ENCODE results near the gene CLDN12. TPM values are rescaled to one million over a fixed set of nuclear protein-coding genes. Genes with fewer than 3 reads are reported as not detected.

The CLDN12 gene
- 14.1 and 17.3 TPM in 2 replicates for total RNA-seq
- total RNA-seq (2013): 2.0 TPM
- polyA plus RNA-seq: 1.2 and 2.4 TPM in 2 replicates
- 1.0 and 6.2 TPM in 2 replicates for polyA minus RNA-seq

DNA sequence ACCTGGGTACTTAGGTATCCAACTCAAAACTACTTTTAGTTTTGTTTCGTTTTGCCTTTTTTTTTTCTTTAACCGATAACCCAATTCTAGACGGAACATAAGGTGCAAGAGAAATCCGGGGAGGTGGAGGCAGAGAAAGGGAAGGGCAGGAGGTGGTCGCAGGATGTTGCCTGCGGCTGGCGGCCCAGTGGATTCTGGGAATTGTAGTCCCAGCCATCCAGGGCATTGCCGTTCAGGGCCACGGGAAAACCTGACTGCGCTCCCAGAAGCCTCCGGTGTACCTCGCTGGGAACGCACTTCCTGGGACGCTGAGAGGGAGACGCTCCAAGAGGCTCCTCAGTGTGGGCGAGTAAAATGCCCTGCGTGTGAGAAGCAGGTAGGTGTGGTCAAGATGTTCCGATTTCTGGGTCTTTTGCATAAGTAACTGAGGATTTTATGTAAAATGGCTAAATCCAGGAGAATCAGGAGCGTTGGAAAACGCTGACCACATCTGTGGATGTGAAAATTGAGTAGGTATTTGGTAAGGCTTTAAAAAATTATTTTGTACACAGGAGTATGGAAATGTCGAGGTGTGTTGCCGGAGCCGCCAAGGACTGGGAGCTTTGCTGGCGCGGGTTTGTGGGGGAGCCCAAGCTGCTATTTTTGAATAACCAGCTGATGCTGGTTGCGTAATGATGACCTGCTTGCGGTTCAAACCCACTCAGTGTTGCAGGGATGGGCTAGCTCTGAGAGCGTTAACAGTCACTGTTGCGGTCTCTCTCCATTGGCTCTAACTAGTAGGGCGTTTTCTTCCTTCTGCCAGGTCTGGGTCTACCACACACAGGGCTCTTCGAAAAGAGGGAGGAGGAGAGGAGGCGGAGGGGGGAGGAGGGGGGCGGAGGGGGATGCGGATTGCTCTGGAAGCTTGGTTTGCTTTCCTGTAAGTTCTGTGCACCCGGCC lies at the start of gene CLDN12:
CLDN12 (plus strand) TSS at position 288 of the 940 bp plus-strand sequence. CDS start 9,216 bp downstream, outside the sequence.
- Histone ChIP-seq H4K20me1 (ENCODE audit: control insufficient read depth, insufficient read depth, low read length, poor library complexity, severe bottlenecking) (no peaks in the 10 kb centered on the region), H3K9me3 (ENCODE audit: control extremely low read depth in 1 of 3, control insufficient read depth in 2 of 3, insufficient read depth in 1 of 3, low read length in 2 of 3) (peaks cover 2 to 4% (median 3%) of the 10 kb centered on the region in 3 donors), H3K9ac (ENCODE audit: low read length) (peak within 1 kb of the TSS; percentile 98), H3K4me1 (ENCODE audit: control insufficient read depth in 2 of 2, insufficient read depth in 2 of 2, low read length in 2 of 2) (peaks cover 5% of the 10 kb centered on the region in 2 donors), H3K27ac (ENCODE audit: low read length in 2 of 2) (peak within 1 kb of the TSS; percentile 47 to 72), H3K27me3 (replicated peaks in 1 of 4; ENCODE audit: control extremely low read depth in 1 of 4, control insufficient read depth in 3 of 4, insufficient read depth in 4 of 4, low read length in 3 of 4) (no peaks in the 10 kb centered on the region), H2AFZ (ENCODE audit: insufficient read depth, low read depth, low read length, poor library complexity, severe bottlenecking) (peak within 1 kb of the TSS; percentile 91), H3K4me3 (ENCODE audit: control extremely low read depth in 1 of 5, extremely low read depth in 1 of 5, insufficient read depth in 1 of 5, low read depth in 2 of 5, low read length in 4 of 5) (peak within 1 kb of the TSS; percentile 65 to 98 (median 81)), H3K36me3 (replicated peaks in 1 of 2; ENCODE audit: control extremely low read depth in 1 of 2, control insufficient read depth in 1 of 2, extremely low read depth in 1 of 2, insufficient read depth in 2 of 2, low read length in 1 of 2) (no peaks in the 10 kb centered on the region), H3K79me2 (ENCODE audit: control insufficient read depth, insufficient read depth, low read length) (no peaks in the 10 kb centered on the region), H3K4me2 (replicated peaks; ENCODE audit: low read depth, low read length, poor library complexity, severe bottlenecking) (peak within 1 kb of the TSS; percentile 98)
- TF ChIP-seq CTCF (IDR thresholded peaks at IDR 0.05) (no peak), EZH2 (IDR thresholded peaks at IDR 0.05; ENCODE audit: borderline replicate concordance, insufficient read depth, low read depth, low read length, poor library complexity, severe bottlenecking) (no peak)
- no peaks in the 10 kb centered on the region for H3K27me3 Mint-ChIP-seq
- under 1% methylated on average over 29 of the region's 35 CpGs for WGBS (ENCODE audit: insufficient coverage)
- DNase-seq (peak; percentile 90), ATAC-seq (ENCODE audit: low read depth) (peak; percentile 96)
- H3K4me3 Mint-ChIP-seq: peak within 1 kb of the TSS; percentile 99
- CTCF ChIA-PET: interaction anchor here (0.9 to 3.0 kb wide), 5 partner anchors 10 to 249 kb away, joined by 3 to 11 read pairs (median 5); partner anchors contain the start of genes GTPBP10 and STEAP1
- POLR2A ChIA-PET: interaction anchor here (0.6 to 1.2 kb wide), 3 partner anchors 54 to 68 kb away, joined by 4 to 8 read pairs (median 5); partner anchors contain the start of gene GTPBP10
- H3K9me3 Mint-ChIP-seq (ENCODE audit: insufficient read depth): peaks cover 3% of the 10 kb centered on the region
- H3K27ac Mint-ChIP-seq: peak within 1 kb of the TSS; percentile 98
- intact Hi-C loops (cut with micrococcal nuclease): loop anchor here (1.0 to 10.0 kb wide), 6 partner anchors 57 to 1537 kb away; partner anchors contain the start of genes AKAP9, CFAP69, GTPBP10 and MTERF1
- peaks cover 20% of the 10 kb centered on the region for H3K4me1 Mint-ChIP-seq
